ENCODE results near the gene RABL6.
"Not testable (repeated sequence)": the region's sequence is repeated elsewhere in the genome, so short reads cannot be mapped to it uniquely, and the experiment has no call there.

RABL6 gene

DNA sequence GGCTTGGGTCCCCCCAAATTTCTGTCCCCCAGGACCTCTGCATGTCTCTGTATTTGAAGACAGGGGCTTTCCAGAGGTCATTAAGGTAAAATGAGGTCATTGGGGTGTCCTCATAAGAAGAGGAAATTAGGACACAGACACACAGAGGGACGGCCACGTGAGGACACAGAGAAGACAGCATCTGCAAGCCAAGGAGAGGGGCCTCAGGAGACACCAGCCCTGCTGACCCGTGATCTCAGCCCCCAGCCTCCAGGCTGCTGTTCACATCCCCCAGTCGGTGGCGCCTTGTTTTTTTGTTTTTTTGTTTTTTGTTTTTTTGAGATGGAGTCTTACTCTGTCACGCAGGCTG, 12.8 kb upstream of the RABL6 start:
- no peak for DNase-seq (ENCODE audit: low read depth)

DNA sequence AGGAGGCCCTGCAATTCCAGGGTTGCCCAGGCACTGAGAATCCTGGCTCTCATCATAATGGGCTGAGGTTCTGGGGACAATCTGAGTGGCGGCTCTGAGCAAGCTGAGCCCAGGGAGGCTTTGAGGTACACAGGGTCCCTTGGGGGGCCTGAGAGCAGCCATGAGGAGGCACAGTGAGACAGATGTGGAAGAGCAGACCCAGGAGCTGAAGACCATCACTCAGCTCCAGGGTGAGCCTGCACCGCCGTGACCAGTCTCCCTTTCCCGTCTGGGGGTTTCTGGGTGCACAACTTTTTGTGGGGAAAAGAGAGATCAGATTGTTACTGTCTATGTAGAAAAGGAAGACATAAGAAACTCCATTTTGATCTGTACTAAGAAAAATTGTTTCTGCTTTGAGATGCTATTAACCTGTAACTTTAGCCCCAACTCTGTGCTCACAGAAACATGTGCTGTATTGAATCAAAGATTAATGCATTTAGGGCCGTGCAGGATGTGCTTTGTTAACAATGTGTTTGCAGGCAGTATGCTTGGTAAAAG, 11.4 kb upstream of the RABL6 start, which contains the start of gene CCDC183:
Gene CCDC183 (plus strand): TSS at position 101 of the 537 bp plus-strand sequence. CDS start 60 bp downstream, at position 161.
- no peak for DNase-seq (ENCODE audit: low read depth)

DNA sequence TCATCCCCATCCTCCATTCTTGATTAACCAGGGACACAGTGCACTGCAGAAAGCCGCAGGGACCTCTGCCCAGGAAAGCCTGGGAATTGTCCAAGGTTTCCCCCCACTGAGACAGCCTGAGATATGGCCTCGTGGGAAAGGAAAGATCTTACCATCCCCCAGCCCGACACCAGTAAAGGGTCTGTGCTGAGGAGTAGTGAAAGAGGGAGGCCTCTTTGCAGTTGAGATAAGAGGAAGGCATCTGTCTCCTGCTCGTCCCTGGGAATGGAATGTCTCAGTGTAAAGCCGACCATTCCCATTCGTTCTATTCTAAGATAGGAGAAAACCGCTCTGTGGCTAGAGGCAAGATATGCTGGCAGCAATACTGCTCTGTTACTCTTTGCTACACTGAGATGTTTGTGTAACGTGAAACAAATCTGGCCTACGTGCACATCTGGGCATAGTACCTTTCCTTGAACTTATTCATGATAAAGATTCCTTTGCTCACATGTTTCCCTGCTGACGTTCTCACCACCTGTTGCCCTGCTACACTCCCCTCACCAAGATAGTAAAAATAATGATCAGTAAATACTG, 10.9 kb upstream of the RABL6 start:
- not testable (repeated sequence) for DNase-seq (ENCODE audit: low read depth)

DNA sequence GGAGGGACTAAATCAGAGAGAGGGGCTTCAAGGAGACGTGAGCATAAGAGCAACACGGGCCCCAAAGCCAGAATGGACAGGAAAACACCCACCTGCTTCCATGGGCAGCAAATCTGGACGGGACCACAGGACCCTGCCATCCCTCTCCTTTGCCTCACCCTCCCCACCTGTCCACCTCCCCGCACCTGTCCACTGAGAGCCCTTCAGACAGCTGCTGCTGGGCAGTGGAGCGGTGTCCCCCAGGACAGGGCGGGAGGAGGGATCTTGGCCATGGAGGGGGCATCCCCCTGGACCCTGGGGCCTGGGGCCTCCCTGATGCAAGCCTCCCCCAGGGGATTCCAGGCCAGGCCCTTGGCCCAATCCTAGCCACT, 9.1 kb upstream of the RABL6 start:
- no peak for DNase-seq (ENCODE audit: low read depth)

DNA sequence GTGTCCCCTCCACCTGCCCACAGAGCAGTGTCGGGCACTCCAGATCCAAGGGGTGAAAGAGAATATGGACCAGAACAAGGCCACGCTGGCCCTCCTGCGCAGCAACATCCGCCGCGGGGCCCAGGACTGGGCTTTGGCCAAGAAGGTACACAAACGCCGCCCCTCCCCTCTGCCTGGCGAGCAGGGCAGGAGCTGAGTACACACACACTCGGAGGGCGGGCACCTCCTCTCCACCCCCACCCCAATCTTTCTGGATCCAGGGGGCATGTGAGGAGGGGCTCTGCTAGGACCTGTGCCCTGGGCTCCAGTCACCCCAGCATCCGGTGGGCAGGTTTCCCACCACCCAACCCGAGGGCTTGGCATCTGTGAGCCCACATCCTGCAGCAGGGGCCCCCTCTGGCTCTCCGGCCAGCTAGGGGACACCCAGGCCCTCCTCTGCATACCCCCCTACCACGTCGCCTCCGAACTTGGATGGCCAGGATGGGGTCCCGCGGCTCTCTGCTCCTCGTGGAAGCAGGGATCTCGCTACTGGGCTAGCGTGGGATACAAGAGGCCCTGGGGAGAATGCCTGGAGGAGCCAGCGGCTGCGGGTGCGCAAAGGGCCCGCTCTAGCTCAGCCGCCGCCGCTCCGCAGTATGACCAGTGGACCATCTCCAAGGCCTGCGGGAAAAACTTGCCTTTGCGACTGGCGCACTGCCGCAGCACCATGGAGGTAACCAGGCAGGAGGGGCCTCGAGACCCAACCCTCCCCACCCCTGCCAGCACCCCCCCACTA, 8.5 kb upstream of the RABL6 start:
- no peak for DNase-seq (ENCODE audit: low read depth)

DNA sequence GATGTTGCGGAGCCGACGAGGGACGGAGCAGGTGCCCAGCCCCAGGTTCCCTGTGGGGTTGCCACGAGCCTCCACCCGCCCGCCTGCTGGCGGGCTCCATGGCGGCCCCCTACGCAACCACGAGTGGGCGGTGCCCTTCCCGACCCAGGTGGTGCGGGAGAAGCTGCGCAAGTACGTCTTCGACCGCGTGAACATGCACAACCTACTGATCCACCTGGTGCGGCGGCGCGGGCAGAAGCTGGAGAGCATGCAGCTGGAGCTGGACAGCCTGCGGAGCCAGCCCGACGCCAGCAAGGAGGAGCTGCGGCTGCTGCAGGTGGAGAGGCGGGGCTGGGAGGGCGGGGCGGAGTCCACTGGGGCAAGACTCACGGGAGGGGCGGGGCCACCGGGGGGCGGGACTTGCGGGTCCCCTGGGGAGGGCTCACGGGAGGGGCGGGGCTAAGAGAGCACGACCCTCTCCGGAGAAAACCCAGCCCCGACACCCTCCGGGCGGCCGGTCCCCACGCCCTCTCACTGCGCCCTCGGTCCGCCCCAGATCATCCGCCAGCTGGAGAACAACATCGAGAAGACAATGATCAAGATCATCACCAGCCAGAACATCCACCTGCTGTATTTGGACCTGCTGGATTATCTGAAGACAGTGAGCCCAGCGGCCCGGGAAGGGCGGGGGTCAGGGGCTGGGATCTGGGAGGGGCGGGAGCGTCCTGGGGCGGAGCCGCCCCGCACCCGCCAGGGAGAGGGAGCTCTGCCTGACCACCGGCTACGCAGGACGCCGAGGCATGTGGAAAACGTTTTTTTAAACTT, 7.7 kb upstream of the RABL6 start:
- no peak for DNase-seq (ENCODE audit: low read depth)

DNA sequence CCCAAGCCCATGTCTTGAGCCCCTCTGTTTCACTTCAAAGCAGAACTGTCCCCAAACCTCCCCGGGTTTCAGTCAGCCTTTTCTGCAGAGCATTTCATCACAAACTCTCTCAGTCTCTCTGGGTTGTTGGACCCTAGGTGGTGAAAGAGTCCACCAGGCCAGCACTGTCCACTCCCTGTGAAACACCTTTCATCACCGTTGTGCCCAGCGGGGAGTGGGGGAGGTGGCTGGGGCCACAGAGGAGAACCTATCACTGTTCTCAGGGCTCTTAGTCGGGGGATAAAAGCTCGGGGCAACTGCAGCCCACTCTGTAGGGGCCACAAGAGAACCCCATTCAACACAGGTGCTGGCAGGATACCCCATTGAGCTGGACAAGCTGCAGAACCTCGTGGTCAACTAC, 5.4 kb upstream of the RABL6 start:
- DNase-seq (ENCODE audit: low read depth), result no peak

DNA sequence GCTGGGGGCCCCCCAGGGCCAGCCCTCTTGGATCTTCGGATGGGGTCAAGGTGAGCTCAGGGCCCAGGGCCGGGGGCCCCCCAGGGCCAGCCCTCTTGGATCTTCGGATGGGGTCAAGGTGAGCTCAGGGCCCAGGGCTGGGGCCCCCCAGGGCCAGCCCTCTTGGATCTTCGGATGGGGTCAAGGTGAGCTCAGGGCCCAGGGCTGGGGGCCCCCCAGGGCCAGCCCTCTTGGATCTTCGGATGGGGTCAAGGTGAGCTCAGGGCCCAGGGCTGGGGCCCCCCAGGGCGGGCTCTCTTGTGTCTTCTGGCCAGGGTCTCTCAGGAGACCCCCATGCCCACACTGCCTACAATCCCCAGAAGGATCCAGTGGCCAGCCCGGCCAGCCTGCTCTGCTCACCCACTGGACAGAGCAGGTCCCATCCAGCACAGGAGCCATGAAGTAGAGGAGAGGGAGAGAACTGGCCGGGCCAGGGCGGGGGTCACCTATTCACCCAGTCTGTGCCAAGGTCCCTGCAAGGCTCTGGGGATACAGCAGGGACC, 4.7 kb upstream of the RABL6 start:
- DNase-seq (ENCODE audit: low read depth), result not testable (repeated sequence)

DNA sequence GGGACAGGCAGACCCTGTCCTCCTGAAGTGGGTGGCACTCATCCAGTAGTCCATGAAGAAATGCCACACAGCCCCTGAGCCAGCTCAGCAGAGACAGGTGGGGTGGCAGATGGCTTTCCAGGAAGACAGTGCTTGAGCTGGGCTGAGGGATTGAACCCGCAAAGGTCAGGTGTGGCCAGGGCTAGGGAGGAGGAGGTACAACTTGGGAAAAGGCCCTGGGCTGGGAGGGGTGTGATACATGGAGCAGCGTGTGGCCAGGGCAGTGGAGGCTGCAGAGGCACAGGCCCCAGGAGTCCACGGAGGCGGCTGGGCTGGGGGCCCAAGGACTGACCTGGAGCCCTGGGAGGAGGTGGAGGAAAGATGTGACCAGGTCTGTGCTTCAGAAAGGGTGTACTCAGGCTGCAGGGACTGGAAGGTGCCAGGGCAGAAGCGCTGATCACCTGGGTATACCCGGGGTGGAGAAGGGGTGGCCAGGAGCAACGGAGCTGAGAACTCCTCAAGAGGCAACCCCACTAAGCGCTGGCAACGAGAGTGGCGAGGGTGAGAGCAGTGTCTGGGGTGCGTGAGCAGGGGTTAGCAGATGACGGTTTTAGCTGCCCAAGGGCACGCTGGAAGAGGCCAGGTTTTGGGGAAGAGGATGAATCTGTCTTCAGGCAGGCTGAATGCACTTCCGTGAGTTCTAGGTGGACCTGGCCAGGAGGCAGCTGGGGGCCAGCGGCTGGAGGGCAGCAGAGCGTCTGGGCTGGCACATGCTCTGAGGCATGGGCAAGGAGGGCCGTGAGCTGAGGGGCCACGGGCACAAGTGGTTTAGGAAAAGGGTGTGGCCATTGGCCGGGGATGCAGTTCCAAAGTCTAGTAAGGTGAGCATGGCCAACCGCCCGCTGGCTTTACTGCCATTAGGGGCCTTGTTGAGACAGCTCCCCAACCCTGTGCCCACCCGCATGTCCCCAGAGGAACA, 3.9 kb upstream of the RABL6 start:
- DNase-seq (ENCODE audit: low read depth), result no peak

DNA sequence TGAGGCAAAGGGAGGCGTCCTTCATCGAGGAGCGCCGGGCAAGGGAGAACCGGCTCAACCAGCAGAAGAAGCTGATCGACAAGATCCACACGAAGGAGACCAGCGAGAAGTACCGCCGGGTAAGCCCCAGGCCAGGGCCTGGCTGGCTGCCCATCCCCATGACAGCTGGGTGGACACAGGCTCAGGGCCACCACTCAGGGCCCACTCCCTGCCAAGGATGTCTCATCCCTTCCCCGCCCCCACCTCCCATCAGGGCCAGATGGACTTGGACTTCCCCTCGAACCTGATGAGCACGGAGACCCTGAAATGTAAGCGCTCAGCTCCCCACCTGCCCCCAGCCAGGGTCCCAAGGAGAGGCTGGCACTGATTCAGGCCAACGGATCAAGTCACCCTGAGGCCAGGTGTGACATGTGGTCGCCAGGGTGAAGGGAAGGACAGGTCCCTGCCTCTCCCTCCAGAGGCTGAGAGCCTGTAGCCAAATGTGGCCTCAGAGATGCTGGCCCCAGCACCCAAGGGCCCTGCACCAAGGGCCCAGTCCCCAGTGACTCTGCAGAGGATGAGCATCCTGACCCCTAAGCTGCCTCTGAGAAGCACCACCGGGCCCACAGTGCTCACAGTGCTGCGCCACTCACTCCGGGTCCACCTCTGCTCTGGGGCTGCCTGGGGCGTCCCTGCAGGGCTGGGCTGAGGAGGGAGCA, 3.1 kb upstream of the RABL6 start:
- DNase-seq (ENCODE audit: low read depth), result no peak

DNA sequence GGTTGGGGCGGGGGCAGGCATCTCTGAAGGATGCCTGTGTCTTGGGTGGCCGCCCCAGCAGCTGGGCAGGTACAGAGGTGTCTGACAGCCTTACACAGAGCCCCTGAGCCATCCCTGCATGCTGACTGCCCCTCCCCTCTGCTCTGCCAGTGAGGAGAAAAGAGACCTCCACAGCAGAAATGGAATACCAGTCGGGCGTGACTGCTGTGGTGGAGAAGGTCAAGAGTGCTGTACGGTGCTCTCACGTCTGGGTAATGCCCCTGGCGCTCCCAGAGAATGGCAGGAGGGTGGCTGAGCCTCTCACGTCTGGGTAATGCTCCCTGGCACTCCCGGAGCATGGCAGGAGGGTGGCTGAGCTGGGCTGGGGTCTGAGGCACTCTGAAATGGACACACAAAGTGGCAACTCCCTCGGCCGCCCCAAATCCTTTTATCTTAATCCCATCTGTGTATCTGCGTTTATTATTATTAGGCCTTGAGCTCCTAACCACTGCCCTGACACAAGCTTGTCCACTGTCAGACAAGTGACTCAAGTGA, 2.5 kb upstream of the RABL6 start:
- no peak for DNase-seq (ENCODE audit: low read depth)

DNA sequence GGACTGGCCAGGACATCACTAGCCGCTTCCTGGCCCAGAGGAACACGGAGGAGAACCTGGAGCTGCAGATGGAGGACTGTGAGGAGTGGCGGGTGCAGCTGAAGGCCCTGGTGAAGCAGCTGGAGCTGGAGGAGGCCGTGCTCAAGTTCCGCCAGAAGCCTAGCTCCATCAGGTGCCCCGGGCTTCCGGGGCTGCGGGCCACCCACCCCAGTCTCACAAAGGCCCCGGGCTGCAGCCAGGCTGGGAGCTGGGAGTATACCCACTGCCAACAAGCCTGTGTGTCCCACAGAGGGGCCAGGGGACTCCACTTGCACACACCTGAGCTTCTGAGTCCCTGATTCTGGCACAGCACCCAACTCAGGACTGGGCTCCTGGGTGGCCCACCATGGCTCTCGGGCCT, 1.7 kb upstream of the RABL6 start:
- DNase-seq (ENCODE audit: low read depth), result no peak

DNA sequence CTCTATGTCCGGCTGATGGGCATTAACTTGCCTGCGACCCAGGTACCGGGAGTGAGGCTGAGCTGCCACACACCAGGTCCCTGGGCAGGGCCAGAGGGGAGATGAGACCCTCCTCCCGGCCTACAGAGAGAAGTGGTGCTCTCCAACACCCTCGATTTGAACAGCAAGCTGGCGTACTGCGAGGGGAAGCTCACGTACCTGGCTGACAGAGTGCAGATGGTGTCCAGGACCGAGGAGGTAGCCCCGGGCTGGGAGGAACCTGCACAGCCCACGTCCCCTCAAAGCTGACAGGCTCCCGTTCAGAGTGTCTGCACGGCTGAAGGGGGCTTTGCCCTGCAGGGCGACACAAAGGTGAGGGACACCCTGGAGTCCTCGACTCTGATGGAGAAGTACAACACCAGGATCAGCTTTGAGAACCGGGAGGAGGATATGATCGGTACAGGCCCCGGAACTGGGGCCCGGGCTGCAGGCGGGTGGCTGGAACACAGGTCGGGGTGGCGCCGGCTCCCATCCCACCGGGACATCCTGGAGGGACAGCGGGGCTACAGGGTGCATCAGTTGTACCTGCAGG, 1.0 kb upstream of the RABL6 start:
- DNase-seq (ENCODE audit: low read depth), result no peak

DNA sequence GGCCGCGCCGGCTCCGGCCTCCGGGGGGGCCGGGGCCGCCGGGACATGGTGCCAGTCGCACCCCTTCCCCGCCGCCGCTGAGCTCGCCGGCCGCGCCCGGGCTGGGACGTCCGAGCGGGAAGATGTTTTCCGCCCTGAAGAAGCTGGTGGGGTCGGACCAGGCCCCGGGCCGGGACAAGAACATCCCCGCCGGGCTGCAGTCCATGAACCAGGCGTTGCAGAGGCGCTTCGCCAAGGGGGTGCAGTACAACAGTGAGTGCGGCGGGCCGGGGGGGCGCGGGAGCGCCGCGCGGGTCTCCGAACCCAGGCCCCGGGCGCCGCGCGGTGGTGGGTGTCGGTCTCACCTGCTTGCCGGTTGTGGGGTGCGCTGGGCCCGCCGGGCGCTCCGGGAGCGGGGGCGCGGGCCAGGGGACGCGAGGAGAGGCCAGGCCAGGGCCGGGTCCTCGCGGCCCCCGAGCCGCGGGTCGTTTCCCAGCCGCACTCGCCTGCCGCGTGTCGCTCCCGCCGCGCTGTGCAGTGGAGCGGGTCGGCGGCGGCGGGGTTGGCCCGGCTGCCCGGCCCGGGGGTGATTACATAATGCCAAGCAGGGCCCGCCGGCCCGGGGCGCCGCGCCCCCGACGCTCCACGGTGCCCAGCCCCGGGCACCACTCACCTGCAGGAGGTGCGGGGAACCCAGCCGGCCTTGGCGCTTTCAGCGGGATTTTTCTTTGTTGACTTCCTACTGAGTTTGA, 492 bp downstream of the RABL6 start:
- DNase-seq (ENCODE audit: low read depth), result no peak

DNA sequence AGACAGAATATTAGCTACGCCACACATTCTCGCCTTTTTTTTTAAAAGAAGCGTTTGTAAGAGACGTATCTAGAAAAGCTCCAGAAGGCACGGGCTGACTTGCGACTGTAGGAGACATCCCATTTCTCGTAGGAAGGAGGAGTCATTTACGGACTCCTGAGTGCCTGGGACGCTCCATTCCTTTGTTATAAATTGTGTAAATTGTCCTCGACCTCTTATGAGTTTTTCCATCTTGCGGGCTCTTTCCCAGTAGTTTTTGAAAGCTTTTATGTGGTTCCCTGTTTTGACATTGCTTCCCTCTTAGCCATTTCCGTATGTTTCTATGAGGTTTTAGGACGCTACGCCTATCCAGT, 1.0 kb downstream of the RABL6 start:
- DNase-seq (ENCODE audit: low read depth), result no peak

DNA sequence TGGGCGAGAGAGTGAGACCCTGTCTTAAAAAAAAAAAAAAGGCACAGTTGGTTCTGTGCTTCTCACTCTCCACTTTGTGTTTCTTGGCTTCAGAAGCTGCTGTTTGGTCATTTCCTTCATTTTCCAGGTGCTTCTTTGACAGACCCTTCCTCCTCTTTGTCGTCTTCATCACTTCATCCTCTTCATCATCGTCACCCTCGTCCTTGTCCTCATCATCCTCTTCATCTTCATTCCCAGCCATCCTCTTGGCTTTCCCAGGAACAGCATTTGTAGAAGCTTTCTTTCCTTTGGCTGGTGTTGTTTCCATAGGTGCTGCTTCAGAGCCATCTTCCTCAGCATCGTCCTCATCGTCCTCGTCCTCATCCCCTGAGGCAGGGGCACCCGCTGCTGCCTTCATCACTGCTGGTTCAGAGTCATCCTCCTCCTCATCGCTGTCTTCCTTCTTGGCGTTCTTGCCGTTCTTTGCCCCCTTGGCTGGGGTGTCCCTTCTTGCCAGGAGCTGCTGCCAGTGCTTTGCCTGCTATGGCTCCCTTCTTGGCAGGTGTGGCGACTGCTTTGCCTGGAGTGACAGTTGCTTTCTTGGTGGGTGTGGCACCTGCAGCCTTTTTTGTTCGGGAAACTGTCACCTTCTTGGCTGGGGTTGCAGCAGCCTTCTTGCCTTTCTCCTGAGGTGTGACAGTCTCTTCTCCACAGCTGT, 7.1 kb downstream of the RABL6 start:
- no peak for DNase-seq (ENCODE audit: low read depth)

DNA sequence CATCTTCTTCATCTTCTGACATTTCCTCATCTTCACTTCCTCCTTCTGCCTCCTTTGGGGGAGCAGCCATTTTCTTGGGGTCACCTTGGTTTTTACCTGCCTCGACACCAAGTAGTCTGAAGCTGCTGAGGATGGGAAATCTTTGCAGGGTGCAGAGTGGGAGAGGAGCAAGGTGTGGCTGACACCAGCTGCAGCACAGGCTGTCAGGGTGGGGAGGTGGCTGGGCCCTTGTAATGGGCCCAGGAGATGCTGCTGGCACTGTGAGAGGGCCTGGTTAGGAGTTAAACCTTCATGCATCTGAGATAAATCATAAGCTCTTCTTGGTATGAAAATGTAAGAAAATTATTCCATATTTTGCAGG, 7.7 kb downstream of the RABL6 start:
- DNase-seq (ENCODE audit: low read depth), result no peak

DNA sequence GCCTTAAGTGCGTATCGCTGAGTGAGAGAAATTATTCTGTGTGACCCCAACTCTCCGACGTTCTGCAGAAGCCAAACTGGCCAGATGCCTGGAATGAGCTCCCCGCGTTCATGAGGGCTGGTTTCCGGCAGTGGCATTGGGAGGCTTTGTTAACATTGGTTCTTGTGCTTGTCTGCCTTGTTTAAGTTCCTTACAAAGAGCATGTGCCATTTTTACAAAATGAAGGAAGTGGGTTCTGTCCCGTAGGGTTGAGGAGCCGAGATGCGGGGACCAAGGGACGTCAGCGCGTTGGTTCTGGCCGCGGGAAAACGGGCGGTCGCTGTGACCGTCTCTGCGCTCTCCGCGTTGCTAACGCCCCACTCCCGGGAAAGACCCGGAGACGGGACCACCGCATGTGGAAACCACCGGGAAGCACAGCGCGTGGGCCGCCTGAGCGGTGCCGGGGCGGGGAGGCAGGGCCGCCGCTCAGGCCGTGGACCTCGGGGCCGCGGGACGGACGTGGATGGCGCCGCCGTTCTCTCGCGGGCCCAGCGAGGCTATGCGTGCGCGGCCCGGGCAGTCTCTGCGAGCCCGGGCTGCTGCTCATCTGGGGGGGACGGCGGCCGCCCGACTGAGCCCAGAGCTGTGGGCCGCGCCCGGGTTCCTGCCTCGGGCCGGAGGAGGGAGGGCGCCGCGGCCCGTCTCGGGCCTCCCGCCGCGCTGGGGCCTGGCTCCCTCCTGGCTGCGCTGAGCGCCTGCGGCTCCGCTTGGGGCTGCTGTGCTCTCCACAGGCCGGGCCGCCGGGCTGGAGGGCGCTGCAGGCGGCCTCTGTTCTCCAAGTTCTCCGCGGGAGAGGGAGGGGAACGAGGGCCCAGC, 13.4 kb downstream of the RABL6 start:
- no peak for DNase-seq (ENCODE audit: low read depth)

All from HS-5 (cell line).